HepG2 (cell line): ENCODE measurements around the gene GPC6. TPM values are rescaled to one million over a fixed set of nuclear protein-coding genes. Genes with fewer than 3 reads are reported as not detected.
A peak's percentile ranks its signal among the peaks of the same experiment; 100 is the strongest.

Experiments
- ATF7-NPFF ChIP-seq: sonication (generic); formaldehyde crosslinking; IDR thresholded peaks from 2 replicates; pipeline ENCODE4 v1.8.1; 2023; ENCODE audit warnings: mild to moderate bottlenecking, low read depth, missing genetic modification reagents, moderate library complexity
- CENPT ChIP-seq: sonication (generic); formaldehyde crosslinking; IDR thresholded peaks from 2 replicates; pipeline ENCODE4 v1.8.0; 2022; ENCODE audit warnings: low read depth, mild to moderate bottlenecking, moderate library complexity, missing genetic modification reagents
- HCFC1 ChIP-seq: fragments of 150-350 bp; IDR thresholded peaks from 2 replicates; pipeline ENCODE4 v1.6.1; 2014; ENCODE audit warnings: low read depth, low read length
- HNRNPUL1 ChIP-seq: fragments of 200-400 bp; formaldehyde crosslinking; IDR thresholded peaks from 2 replicates; pipeline ENCODE4 v1.6.1; 2017; ENCODE audit warnings: low read depth, mild to moderate bottlenecking, low read length, moderate library complexity
- IRF1 ChIP-seq: sonication (generic); formaldehyde crosslinking; IDR thresholded peaks from 2 replicates; pipeline ENCODE4 v1.4.0; 2020; ENCODE audit warnings: low read depth, mild to moderate bottlenecking, missing genetic modification reagents
- JUND ChIP-seq: sonication (generic); formaldehyde crosslinking; IDR thresholded peaks from 2 replicates; pipeline ENCODE4 v1.8.0; 2022; ENCODE audit warnings: mild to moderate bottlenecking, missing genetic modification reagents
- MAX ChIP-seq: IDR thresholded peaks from 2 replicates; pipeline ENCODE4 v1.6.1; 2012; ENCODE audit warnings: inconsistent platforms
- MAZ ChIP-seq, 2 experiments: sonication (generic) in 1 of 2; formaldehyde crosslinking in 1 of 2; IDR thresholded peaks; 2 replicates each; pipeline versions ENCODE4 v1.5.0 to v1.6.1; 2012 to 2020; ENCODE audit warnings: low read depth in 2 of 2, mild to moderate bottlenecking in 2 of 2, borderline replicate concordance in 1 of 2, improper control_type of control experiment in 1 of 2, low read length in 1 of 2, missing genetic modification reagents in 1 of 2, moderate library complexity in 1 of 2
- NCOA2 ChIP-seq: sonication (generic); formaldehyde crosslinking; IDR thresholded peaks from 2 replicates; pipeline ENCODE4 v1.8.0; 2022; ENCODE audit warnings: inconsistent platforms
- PBX2 ChIP-seq: IDR thresholded peaks from 2 replicates; pipeline ENCODE4 v1.6.1; 2016; ENCODE audit warnings: control low read depth
- U2AF2 ChIP-seq: fragments of 200-400 bp; formaldehyde crosslinking; IDR thresholded peaks from 2 replicates; pipeline ENCODE4 v1.6.1; 2017; ENCODE audit warnings: low read depth, mild to moderate bottlenecking, low read length
- ZFAT ChIP-seq: sonication (generic); formaldehyde crosslinking; conservative IDR thresholded peaks from 2 replicates; pipeline ENCODE4 v1.8.1; 2023; ENCODE audit warnings: missing genetic modification reagents, inconsistent platforms
- ZNF256 ChIP-seq: sonication (generic); formaldehyde crosslinking; conservative IDR thresholded peaks from 2 replicates; pipeline ENCODE4 v1.4.0; 2020; ENCODE audit warnings: missing genetic modification reagents
- ZNF510 ChIP-seq: sonication (generic); formaldehyde crosslinking; IDR thresholded peaks from 2 replicates; pipeline ENCODE4 v1.4.0; 2020; ENCODE audit warnings: low read depth, mild to moderate bottlenecking, missing genetic modification reagents
- ZNF550 ChIP-seq: sonication (generic); formaldehyde crosslinking; IDR thresholded peaks from 2 replicates; pipeline ENCODE4 v1.4.0; 2020; ENCODE audit warnings: mild to moderate bottlenecking, missing genetic modification reagents, borderline replicate concordance
- ZNF678 ChIP-seq: sonication (generic); formaldehyde crosslinking; IDR thresholded peaks from 2 replicates; pipeline ENCODE4 v1.4.0; 2020; ENCODE audit warnings: mild to moderate bottlenecking, missing genetic modification reagents
- ZNF713 ChIP-seq: sonication (generic); formaldehyde crosslinking; IDR thresholded peaks from 2 replicates; pipeline ENCODE4 v1.4.0; 2020; ENCODE audit warnings: mild to moderate bottlenecking, missing genetic modification reagents
- ZSCAN22 ChIP-seq: sonication (generic); formaldehyde crosslinking; IDR thresholded peaks from 2 replicates; pipeline ENCODE4 v1.4.0; 2020; ENCODE audit warnings: mild to moderate bottlenecking, missing genetic modification reagents
- polyA plus RNA-seq, 8 experiments: library from polyadenylated mRNA; depleted of rRNA in 3 of 8; stranded (reverse) in 7 of 8; unstranded in 1 of 8; fragments of >200 nt; fragmentation: Illumina TruSeq in 4 of 8; extraction: Trizol in 4 of 8; gene quantifications; 2 replicates each; pipeline versions ENCODE4 v1.2.1 to v1.2.3, GENCODE V29; 2011 to 2016; ENCODE audit warnings: low read depth in 4 of 8, missing spikeins in 1 of 8, mixed read lengths in 1 of 8; ENCODE audit not compliant: insufficient read depth in 1 of 8
- total RNA-seq, 5 experiments: library from RNA; depleted of rRNA; stranded (reverse); fragments of >200 nt; fragmentation: Illumina TruSeq; extraction: Trizol; gene quantifications; 2 replicates each; pipeline ENCODE4 v1.2.3, GENCODE V29; 2016; ENCODE audit warnings: low read depth in 1 of 5
- TF ChIP-seq, protein P1 (sequence below): sonication (generic); formaldehyde crosslinking; IDR thresholded peaks from 2 replicates; pipeline ENCODE4 v1.9.0; 2021; ENCODE audit warnings: missing genetic modification reagents, borderline replicate concordance
- TF ChIP-seq, protein P2 (sequence below): sonication (generic); formaldehyde crosslinking; IDR thresholded peaks from 2 replicates; pipeline ENCODE4 v1.8.0; 2022; ENCODE audit warnings: missing genetic modification reagents, mild to moderate bottlenecking, borderline replicate concordance
- TF ChIP-seq, protein P3 (sequence below): sonication (generic); formaldehyde crosslinking; IDR thresholded peaks from 2 replicates; pipeline ENCODE4 v1.4.0; 2020; ENCODE audit warnings: missing genetic modification reagents, borderline replicate concordance

Gene GPC6
- total and polyA plus RNA-seq, 2 of the 13 experiments (the other 11 are each of a cell fraction or from before 2014, with no cell fraction given), result 24.5 to 33.9 TPM

GRCh38 chr13:93224535-93224934, 2.1 kb upstream of the GPC6 start (continued):
- TF ChIP-seq ZNF256 (CRISPR knock-in tag) (no peak), MAZ (IDR thresholded peaks at IDR 0.05; ENCODE audit: borderline replicate concordance, low read depth, low read length) (no peak), MAZ (CRISPR knock-in tag; IDR thresholded peaks at IDR 0.05; ENCODE audit: low read depth) (peak; percentile 50; the same call in 1 of the 2 replicates), CENPT (no peak), ZNF510 (no peak), ZNF550 (CRISPR knock-in tag) (no peak), JUND (CRISPR knock-in tag) (peak; percentile 84), MAX (peak; percentile 74), PBX2 (no peak), ZNF713 (no peak), ATF7-NPFF (CRISPR knock-in tag) (peak; percentile 32; the same call in 1 of the 2 replicates), HCFC1 (no peak), HNRNPUL1 (no peak), ZFAT (no peak), U2AF2 (no peak), IRF1 (CRISPR knock-in tag) (no peak), ZSCAN22 (CRISPR knock-in tag) (no peak), NCOA2 (CRISPR knock-in tag) (peak; percentile 99), ZNF678 (CRISPR knock-in tag) (no peak)
- TF ChIP-seq, protein P1, sequence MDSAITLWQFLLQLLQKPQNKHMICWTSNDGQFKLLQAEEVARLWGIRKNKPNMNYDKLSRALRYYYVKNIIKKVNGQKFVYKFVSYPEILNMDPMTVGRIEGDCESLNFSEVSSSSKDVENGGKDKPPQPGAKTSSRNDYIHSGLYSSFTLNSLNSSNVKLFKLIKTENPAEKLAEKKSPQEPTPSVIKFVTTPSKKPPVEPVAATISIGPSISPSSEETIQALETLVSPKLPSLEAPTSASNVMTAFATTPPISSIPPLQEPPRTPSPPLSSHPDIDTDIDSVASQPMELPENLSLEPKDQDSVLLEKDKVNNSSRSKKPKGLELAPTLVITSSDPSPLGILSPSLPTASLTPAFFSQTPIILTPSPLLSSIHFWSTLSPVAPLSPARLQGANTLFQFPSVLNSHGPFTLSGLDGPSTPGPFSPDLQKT (CRISPR knock-in tag), result no peak
- TF ChIP-seq, protein P2, sequence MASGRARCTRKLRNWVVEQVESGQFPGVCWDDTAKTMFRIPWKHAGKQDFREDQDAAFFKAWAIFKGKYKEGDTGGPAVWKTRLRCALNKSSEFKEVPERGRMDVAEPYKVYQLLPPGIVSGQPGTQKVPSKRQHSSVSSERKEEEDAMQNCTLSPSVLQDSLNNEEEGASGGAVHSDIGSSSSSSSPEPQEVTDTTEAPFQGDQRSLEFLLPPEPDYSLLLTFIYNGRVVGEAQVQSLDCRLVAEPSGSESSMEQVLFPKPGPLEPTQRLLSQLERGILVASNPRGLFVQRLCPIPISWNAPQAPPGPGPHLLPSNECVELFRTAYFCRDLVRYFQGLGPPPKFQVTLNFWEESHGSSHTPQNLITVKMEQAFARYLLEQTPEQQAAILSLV (CRISPR knock-in tag), result no peak
- TF ChIP-seq, protein P3, sequence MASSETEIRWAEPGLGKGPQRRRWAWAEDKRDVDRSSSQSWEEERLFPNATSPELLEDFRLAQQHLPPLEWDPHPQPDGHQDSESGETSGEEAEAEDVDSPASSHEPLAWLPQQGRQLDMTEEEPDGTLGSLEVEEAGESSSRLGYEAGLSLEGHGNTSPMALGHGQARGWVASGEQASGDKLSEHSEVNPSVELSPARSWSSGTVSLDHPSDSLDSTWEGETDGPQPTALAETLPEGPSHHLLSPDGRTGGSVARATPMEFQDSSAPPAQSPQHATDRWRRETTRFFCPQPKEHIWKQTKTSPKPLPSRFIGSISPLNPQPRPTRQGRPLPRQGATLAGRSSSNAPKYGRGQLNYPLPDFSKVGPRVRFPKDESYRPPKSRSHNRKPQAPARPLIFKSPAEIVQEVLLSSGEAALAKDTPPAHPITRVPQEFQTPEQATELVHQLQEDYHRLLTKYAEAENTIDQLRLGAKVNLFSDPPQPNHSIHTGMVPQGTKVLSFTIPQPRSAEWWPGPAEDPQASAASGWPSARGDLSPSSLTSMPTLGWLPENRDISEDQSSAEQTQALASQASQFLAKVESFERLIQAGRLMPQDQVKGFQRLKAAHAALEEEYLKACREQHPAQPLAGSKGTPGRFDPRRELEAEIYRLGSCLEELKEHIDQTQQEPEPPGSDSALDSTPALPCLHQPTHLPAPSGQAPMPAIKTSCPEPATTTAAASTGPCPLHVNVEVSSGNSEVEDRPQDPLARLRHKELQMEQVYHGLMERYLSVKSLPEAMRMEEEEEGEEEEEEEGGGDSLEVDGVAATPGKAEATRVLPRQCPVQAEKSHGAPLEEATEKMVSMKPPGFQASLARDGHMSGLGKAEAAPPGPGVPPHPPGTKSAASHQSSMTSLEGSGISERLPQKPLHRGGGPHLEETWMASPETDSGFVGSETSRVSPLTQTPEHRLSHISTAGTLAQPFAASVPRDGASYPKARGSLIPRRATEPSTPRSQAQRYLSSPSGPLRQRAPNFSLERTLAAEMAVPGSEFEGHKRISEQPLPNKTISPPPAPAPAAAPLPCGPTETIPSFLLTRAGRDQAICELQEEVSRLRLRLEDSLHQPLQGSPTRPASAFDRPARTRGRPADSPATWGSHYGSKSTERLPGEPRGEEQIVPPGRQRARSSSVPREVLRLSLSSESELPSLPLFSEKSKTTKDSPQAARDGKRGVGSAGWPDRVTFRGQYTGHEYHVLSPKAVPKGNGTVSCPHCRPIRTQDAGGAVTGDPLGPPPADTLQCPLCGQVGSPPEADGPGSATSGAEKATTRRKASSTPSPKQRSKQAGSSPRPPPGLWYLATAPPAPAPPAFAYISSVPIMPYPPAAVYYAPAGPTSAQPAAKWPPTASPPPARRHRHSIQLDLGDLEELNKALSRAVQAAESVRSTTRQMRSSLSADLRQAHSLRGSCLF, result no peak
